Adipose tissue (tissue), 3 donors: Measurements from ENCODE around the gene LRRC7. TPM values are rescaled to one million over a fixed set of nuclear protein-coding genes. Genes with fewer than 3 reads are reported as not detected.

Experiments
- H3K27ac ChIP-seq: one replicate; pipeline ENCODE4 v1.5.1; 2013; ENCODE audit warnings: low read depth, low read length
- WGBS, 3 donors: extraction: QIAGEN DNeasy Blood & Tissue Kit; methylation state at CpG; one replicate each; pipeline ENCODE4 v1.1.7; 2013; 5-methylcytosine and 5-hydroxymethylcytosine counted together
- polyA plus RNA-seq, 3 donors: library from polyadenylated mRNA; stranded (reverse); fragments of 200-250 nt; gene quantifications; one replicate each; pipeline ENCODE4 v1.2.3, GENCODE V29; 2013
- donor health status: healthy with polysubstance abuse.
- donor health status: Bipolar disorder and iron deficiency.
- donor health status: healthy.

The LRRC7 gene
- polyA plus RNA-seq, 3 donors, result 0.04 to 0.22 TPM; not detected in 1

- 96 to 97% (median 97%) methylated on average over 3 of the region's 3 CpGs for WGBS, 3 donors
- no peak overlapping the region for H3K27ac ChIP-seq
Measured at GRCh38 chr1:70153739-70154138, 586.0 kb downstream of the LRRC7 start.

DNA sequence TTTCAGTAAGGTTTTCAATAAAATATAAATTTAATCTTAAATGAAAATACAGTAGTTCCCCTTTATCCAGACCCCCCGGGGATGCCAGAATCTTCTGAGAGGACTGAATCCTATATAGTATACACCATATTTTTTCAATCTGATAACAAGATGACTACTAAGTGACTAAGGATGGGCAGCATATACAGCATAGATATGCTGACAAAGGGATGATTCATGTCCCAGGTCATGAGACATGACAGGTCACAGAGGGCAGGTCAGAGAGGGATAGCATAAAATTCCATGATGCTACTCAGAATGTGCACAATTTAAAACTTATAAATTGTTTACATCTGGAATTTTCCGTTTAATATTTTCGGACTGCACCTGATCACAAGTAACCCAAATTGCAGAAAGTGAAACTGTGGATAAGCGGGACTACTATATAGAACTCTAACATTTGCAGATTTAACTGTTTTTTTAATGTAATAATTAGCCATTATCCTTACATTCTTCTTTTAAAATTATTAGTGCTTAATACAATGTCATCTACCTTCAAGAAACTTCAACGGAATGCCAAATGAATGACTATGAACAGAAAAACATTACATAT lies 588.9 kb downstream of the LRRC7 start:
- 94 to 96% (median 96%) methylated on average over 5 of the region's 5 CpGs for WGBS, 3 donors
- H3K27ac ChIP-seq, result no peak overlapping the region

- H3K27ac ChIP-seq, result no peak overlapping the region
- 94 to 95% (median 95%) methylated on average over 4 of the region's 4 CpGs for WGBS, 3 donors
Measured at GRCh38 chr1:70164350-70164749, 596.6 kb downstream of the LRRC7 start.

- no peak overlapping the region for H3K27ac ChIP-seq
Measured at GRCh38 chr1:70168283-70168682, 600.6 kb downstream of the LRRC7 start.

DNA sequence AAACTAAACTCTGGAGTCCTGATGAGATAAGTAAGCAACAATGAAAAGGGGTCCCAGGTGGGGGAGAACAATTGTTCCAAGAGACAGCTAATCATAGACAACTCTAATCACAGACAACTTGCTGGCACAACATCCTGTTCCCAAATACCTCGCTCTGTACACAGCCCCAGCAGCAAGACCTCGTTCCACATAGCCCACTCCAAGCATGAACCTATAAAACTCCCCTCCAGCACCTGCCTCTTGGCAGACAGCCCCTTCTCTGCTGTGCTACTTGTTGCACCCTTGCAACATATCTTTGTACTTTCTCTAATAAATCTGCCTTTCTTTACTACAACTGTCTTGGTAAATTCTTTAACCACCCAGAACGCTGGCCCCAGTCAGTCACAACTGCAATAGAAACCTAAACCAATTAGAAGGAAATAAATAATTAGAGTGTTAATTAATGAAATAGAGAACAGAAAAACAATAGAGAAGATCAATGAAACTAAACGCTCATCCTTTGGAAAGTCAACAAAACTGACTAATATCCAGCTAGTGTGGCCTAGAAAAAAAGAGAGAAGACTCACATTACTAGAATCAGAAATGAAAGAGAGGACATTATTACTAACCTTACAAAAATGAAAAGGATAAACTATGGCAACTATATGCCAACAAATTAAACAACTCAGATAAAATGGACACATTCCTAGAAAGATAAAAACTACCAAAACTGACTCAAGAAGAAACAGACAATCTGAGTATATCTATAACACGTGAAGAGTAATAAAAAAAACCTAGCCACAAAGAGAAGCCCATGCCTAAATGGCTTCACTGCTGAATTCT lies 601.5 kb downstream of the LRRC7 start:
- H3K27ac ChIP-seq, result no peak overlapping the region
- 83 to 91% (median 88%) methylated on average over 5 of the region's 5 CpGs for WGBS, 3 donors

DNA sequence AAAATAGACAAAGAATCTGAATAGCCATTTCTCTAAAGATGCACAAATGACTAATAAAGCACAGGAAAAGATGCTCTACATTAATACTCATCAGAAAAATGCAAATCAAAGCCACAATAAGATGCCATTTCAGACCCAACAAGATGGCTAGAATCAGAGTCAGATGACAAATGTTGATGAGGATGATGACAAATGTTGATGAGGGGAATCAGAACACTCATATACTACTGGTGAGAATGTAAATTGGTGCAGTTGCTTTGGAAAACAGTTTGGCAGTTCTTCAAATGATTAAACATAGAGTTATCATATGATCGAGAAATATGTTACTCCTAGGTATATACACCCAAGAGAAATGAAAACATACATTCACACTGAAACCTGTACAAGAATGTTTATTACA lies 603.8 kb downstream of the LRRC7 start:
- WGBS, 3 donors, result 92 to 99% (median 97%) methylated on average over 1 of the region's 1 CpG
- H3K27ac ChIP-seq, result no peak overlapping the region
